CD4-positive, alpha-beta T cell (primary cell): Measurements from ENCODE around the gene CLDN5. TPM values are rescaled to one million over a fixed set of nuclear protein-coding genes. Genes with fewer than 3 reads are reported as not detected.

ENCODE experiments used
- ATAC-seq: fragments of 200-7000 bp; cut with Tn5 transposase; one replicate; pipeline ENCODE4 v1.10.0; 2022; ENCODE audit warnings: mild to moderate bottlenecking; ENCODE audit not compliant: poor library complexity
- CTCF ChIA-PET: fragments of 350-600 bp; sonication (Branson Sonifier 250); formaldehyde crosslinking; loops from one replicate; lab custom pipeline; 2021; ENCODE audit warnings: antibody characterized with exemption, inconsistent platforms; lab: Charles Lee
- POLR2A ChIA-PET: fragments of 350-600 bp; sonication (Branson Sonifier 250); formaldehyde crosslinking; loops from one replicate; lab custom pipeline; 2021; ENCODE audit warnings: antibody characterized with exemption, inconsistent platforms; lab: Charles Lee
- DNase-seq, 14 experiments: peaks; one replicate each; pipeline ENCODE4 v3.0.0-alpha.2; 2013 to 2020; ENCODE audit warnings: mixed read lengths in 2 of 14
- H3K27ac ChIP-seq, 2 donors: one replicate each; pipeline versions ENCODE4 v1.5.1 to v1.7.0; 2013; ENCODE audit warnings: low read length in 2 of 2, low read depth in 1 of 2, mild to moderate bottlenecking in 1 of 2
- H3K27me3 ChIP-seq, 2 experiments: 1 replicate in 1 of 2; 2 replicates in 1 of 2; pipeline versions ENCODE4 v1.6.1 to v1.7.0; 2013; ENCODE audit warnings: low read length in 2 of 2, control low read depth in 1 of 2, mild to moderate bottlenecking in 1 of 2, moderate library complexity in 1 of 2; ENCODE audit not compliant: insufficient read depth in 2 of 2, control insufficient read depth in 1 of 2
- H3K36me3 ChIP-seq: one replicate; pipeline ENCODE4 v1.6.1; 2013; ENCODE audit warnings: low read length, control low read depth; ENCODE audit not compliant: insufficient read depth
- H3K4me1 ChIP-seq: one replicate; pipeline ENCODE4 v1.6.1; 2013; ENCODE audit warnings: low read length, control low read depth; ENCODE audit not compliant: insufficient read depth
- H3K4me3 ChIP-seq: one replicate; pipeline ENCODE4 v1.5.1; 2013; ENCODE audit warnings: mild to moderate bottlenecking, low read length, moderate library complexity
- H3K9me3 ChIP-seq, 2 experiments: 1 replicate in 1 of 2; 2 replicates in 1 of 2; pipeline versions ENCODE4 v1.6.1 to v1.7.0; 2013; ENCODE audit warnings: low read length in 2 of 2, mild to moderate bottlenecking in 2 of 2, control low read depth in 1 of 2, moderate library complexity in 1 of 2; ENCODE audit not compliant: control insufficient read depth in 1 of 2, insufficient read depth in 1 of 2
- H3K27ac Mint-ChIP-seq: one replicate; pipeline ENCODE4 v1.8.0; 2020; ENCODE audit warnings: mixed read lengths
- H3K27me3 Mint-ChIP-seq: one replicate; pipeline ENCODE4 v1.8.0; 2021; ENCODE audit warnings: mixed read lengths
- H3K36me3 Mint-ChIP-seq: one replicate; pipeline ENCODE4 v1.8.0; 2021; ENCODE audit warnings: low read depth, mixed read lengths
- H3K4me1 Mint-ChIP-seq: one replicate; pipeline ENCODE4 v1.8.0; 2021; ENCODE audit warnings: low read depth, mixed read lengths
- H3K4me3 Mint-ChIP-seq: one replicate; pipeline ENCODE4 v1.8.0; 2020; ENCODE audit warnings: mild to moderate bottlenecking, mixed read lengths
- H3K9me3 Mint-ChIP-seq: one replicate; pipeline ENCODE4 v1.8.0; 2020; ENCODE audit warnings: mixed read lengths
- intact Hi-C, 2 experiments: fragments of 100-400 bp; cut with DNase I in 1 of 2; cut with micrococcal nuclease in 1 of 2; formaldehyde crosslinking; loops; one replicate each; pipeline versions ENCODE4 v1.15.1 to v1.9.0; 2023 to 2025; cut with DNase I, micrococcal nuclease
- polyA plus RNA-seq, 2 donors: library from polyadenylated mRNA; unstranded; fragments of 120-200 nt; gene quantifications; one replicate each; pipeline ENCODE4 v1.2.1, GENCODE V29; 2013
- total RNA-seq, 174 experiments: library from RNA in 2 of 174; stranded (reverse) in 2 of 174; gene quantifications; one replicate each; pipeline ENCODE4 v1.2.3 and lab custom pipeline; 2021 to 2026
- TF ChIP-seq, protein P1 (sequence below): fragments of 200-600 bp; IDR thresholded peaks from one replicate; pipeline ENCODE4 v1.8.0; 2022; ENCODE audit warnings: antibody characterized with exemption, mild to moderate bottlenecking

Gene CLDN5
- total RNA-seq (not detected), total RNA-seq (lab: John Stamatoyannopoulos, UW) (0 to 4.6 (median 0.07) reads per million in 172 experiments)
- polyA plus RNA-seq (2013, experiment 1 of 2), result 0.13 TPM
- 2.1 TPM for polyA plus RNA-seq (2013, experiment 2 of 2)

- H3K27ac ChIP-seq, result no peak within 1 kb of the TSS
- ChIA-PET CTCF (no interaction called here), POLR2A (no interaction called here)
- H3K4me3 ChIP-seq, result peak within 1 kb of the TSS; percentile 10
- intact Hi-C loops, result no loop called here
- H3K4me3 Mint-ChIP-seq, result peak within 1 kb of the TSS; percentile 71
- H3K27me3 Mint-ChIP-seq, result peaks cover 31% of the 10 kb centered on the region
- H3K4me1 Mint-ChIP-seq, result peaks cover 5% of the 10 kb centered on the region
- DNase-seq, result no peak
- H3K27me3 ChIP-seq, result peaks cover 18 to 34% of the 10 kb centered on the region in 2 experiments
- H3K36me3 ChIP-seq, result no peaks in the 10 kb centered on the region
- no peaks in the 10 kb centered on the region for H3K36me3 Mint-ChIP-seq
- no peaks in the 10 kb centered on the region for H3K9me3 Mint-ChIP-seq
- no peak for ATAC-seq
- peaks cover 21% of the 10 kb centered on the region for H3K4me1 ChIP-seq
- TF ChIP-seq, protein P1, sequence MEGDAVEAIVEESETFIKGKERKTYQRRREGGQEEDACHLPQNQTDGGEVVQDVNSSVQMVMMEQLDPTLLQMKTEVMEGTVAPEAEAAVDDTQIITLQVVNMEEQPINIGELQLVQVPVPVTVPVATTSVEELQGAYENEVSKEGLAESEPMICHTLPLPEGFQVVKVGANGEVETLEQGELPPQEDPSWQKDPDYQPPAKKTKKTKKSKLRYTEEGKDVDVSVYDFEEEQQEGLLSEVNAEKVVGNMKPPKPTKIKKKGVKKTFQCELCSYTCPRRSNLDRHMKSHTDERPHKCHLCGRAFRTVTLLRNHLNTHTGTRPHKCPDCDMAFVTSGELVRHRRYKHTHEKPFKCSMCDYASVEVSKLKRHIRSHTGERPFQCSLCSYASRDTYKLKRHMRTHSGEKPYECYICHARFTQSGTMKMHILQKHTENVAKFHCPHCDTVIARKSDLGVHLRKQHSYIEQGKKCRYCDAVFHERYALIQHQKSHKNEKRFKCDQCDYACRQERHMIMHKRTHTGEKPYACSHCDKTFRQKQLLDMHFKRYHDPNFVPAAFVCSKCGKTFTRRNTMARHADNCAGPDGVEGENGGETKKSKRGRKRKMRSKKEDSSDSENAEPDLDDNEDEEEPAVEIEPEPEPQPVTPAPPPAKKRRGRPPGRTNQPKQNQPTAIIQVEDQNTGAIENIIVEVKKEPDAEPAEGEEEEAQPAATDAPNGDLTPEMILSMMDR, result no peak
- H3K27ac Mint-ChIP-seq, result no peak within 1 kb of the TSS
- peaks cover 0 to 8% of the 10 kb centered on the region in 2 experiments for H3K9me3 ChIP-seq
These were observed at the start of gene CLDN5 for GRCh38 chr22:19524170-19525115. Gene CLDN5 (minus strand): TSS chr22:19524410. CDS start chr22:19524255, 155 bp downstream.

GRCh38 chr22:19571995-19572394 lies 47.8 kb upstream of the CLDN5 start:
- DNase-seq, result no peak
- Mint-ChIP-seq H3K36me3 (no peaks in the 10 kb centered on the region), H3K27me3 (no peaks in the 10 kb centered on the region), H3K4me1 (peaks cover 5% of the 10 kb centered on the region), H3K27ac (no peak overlapping the region), H3K4me3 (no peak overlapping the region), H3K9me3 (no peaks in the 10 kb centered on the region)
- ATAC-seq, result no peak
- no peak overlapping the region for H3K4me3 ChIP-seq
- no peaks in the 10 kb centered on the region for H3K36me3 ChIP-seq
- intact Hi-C loops, result loop anchor here in 1 of 2 experiments (10.0 kb wide), 1 partner anchor 63 kb away; no protein-coding TSS in a partner anchor
- peaks cover 7% of the 10 kb centered on the region for H3K4me1 ChIP-seq
- H3K9me3 ChIP-seq, result no peaks in the 10 kb centered on the region
- H3K27ac ChIP-seq, result no peak overlapping the region
- POLR2A ChIA-PET, result no interaction called here
- H3K27me3 ChIP-seq, result no peaks in the 10 kb centered on the region
- CTCF ChIA-PET, result interaction anchor here (0.8 kb wide), 1 partner anchor 8 kb away, joined by 3 read pairs; no protein-coding TSS in a partner anchor
- TF ChIP-seq, protein P1, result no peak

- TF ChIP-seq, protein P1, result no peak
- Histone ChIP-seq H3K36me3 (no peaks in the 10 kb centered on the region), H3K4me1 (peaks cover under 1% of the 10 kb centered on the region), H3K27me3 (peaks cover 0 to 3% of the 10 kb centered on the region in 2 experiments), H3K4me3 (no peak overlapping the region), H3K27ac (no peak overlapping the region), H3K9me3 (no peaks in the 10 kb centered on the region)
- Mint-ChIP-seq H3K4me3 (no peak overlapping the region), H3K27ac (no peak overlapping the region), H3K36me3 (no peaks in the 10 kb centered on the region), H3K27me3 (no peaks in the 10 kb centered on the region), H3K4me1 (no peaks in the 10 kb centered on the region), H3K9me3 (no peaks in the 10 kb centered on the region)
- ATAC-seq, result no peak
- intact Hi-C loops, result loop anchor here in 1 of 2 experiments (10.0 kb wide), 1 partner anchor 64 kb away; no protein-coding TSS in a partner anchor
- ChIA-PET CTCF (interaction anchor here (0.8 kb wide), 1 partner anchor 9 kb away, joined by 3 read pairs; no protein-coding TSS in a partner anchor), POLR2A (no interaction called here)
- DNase-seq, result no peak
These were observed 47.1 kb upstream of the CLDN5 start for GRCh38 chr22:19571207-19571795.
